Tibial nerve (tissue), 4 donors: ENCODE results near the gene PNPLA7. TPM values are rescaled to one million over a fixed set of nuclear protein-coding genes. Genes with fewer than 3 reads are reported as not detected.

Source experiments
- DNase-seq, 2 donors: peaks; one replicate each; pipeline ENCODE4 v3.0.0-alpha.2; 2019; ENCODE audit warnings: low spot score in 2 of 2
- H3K27ac ChIP-seq, 4 donors: fragments of 200-600 bp; sonication (generic) in 3 of 4; one replicate each; pipeline ENCODE4 v1.5.1; 2017 to 2019; ENCODE audit warnings: mild to moderate bottlenecking in 1 of 4
- H3K27me3 ChIP-seq, 2 donors: fragments of 200-600 bp; sonication (generic) in 1 of 2; one replicate each; pipeline versions ENCODE4 v1.5.1 to v1.6.0; 2017 to 2019
- H3K36me3 ChIP-seq, 3 donors: fragments of 200-600 bp; sonication (generic); one replicate each; pipeline ENCODE4 v1.5.1; 2018 to 2019
- H3K4me1 ChIP-seq, 4 donors: fragments of 200-600 bp; sonication (generic) in 3 of 4; one replicate each; pipeline ENCODE4 v1.5.1; 2017 to 2019
- H3K4me3 ChIP-seq, 4 donors: fragments of 200-600 bp; sonication (generic) in 3 of 4; one replicate each; pipeline ENCODE4 v1.5.1; 2017 to 2019; ENCODE audit warnings: mild to moderate bottlenecking in 1 of 4, moderate library complexity in 1 of 4
- H3K9me3 ChIP-seq, 4 donors: fragments of 200-600 bp; sonication (generic) in 3 of 4; one replicate each; pipeline ENCODE4 v1.5.1; 2017 to 2019
- EP300 ChIP-seq, 2 donors: sonication (generic); formaldehyde crosslinking; IDR thresholded peaks; one replicate each; pipeline ENCODE4 v1.6.1; 2017; ENCODE audit warnings: antibody characterized with exemption in 2 of 2, mild to moderate bottlenecking in 1 of 2
- POLR2A ChIP-seq, 2 donors: fragments of 450-650 bp; IDR thresholded peaks; one replicate each; pipeline ENCODE4 v1.6.1; 2017; ENCODE audit warnings: antibody characterized with exemption in 2 of 2, mild to moderate bottlenecking in 2 of 2, moderate library complexity in 2 of 2
- WGBS, 2 donors: methylation state at CpG; one replicate each; pipeline ENCODE4 v1.1.5; 2018; 5-methylcytosine and 5-hydroxymethylcytosine counted together
- total RNA-seq, 4 donors: library from RNA; depleted of rRNA; stranded (reverse); fragments of >200 nt; gene quantifications; one replicate each; pipeline ENCODE4 v1.1.0, GENCODE V29; 2016
- TF ChIP-seq, protein P1 (sequence below), 5 experiments: fragments of 200-600 bp in 3 of 5; fragments of 450-650 bp in 2 of 5; sonication (generic) in 3 of 5; IDR thresholded peaks; one replicate each; pipeline ENCODE4 v1.5.1; 2016 to 2019; ENCODE audit warnings: antibody characterized with exemption in 5 of 5, mild to moderate bottlenecking in 3 of 5, moderate library complexity in 2 of 5

PNPLA7 gene
- total RNA-seq, 4 donors from 2014 or later = 12.0 to 25.2 (median 18.7) TPM

GRCh38 chr9:137449081-137449844 lies 100.9 kb downstream of the PNPLA7 start:
- no peaks in the 10 kb centered on the region for H3K27me3 ChIP-seq
- peaks cover 0 to 42% (median 2%) of the 10 kb centered on the region in 3 donors for H3K36me3 ChIP-seq
- TF ChIP-seq POLR2A (IDR thresholded peaks at IDR 0.05) = no peak
- TF ChIP-seq EP300 (IDR thresholded peaks at IDR 0.05) = no peak
- TF ChIP-seq, protein P1, sequence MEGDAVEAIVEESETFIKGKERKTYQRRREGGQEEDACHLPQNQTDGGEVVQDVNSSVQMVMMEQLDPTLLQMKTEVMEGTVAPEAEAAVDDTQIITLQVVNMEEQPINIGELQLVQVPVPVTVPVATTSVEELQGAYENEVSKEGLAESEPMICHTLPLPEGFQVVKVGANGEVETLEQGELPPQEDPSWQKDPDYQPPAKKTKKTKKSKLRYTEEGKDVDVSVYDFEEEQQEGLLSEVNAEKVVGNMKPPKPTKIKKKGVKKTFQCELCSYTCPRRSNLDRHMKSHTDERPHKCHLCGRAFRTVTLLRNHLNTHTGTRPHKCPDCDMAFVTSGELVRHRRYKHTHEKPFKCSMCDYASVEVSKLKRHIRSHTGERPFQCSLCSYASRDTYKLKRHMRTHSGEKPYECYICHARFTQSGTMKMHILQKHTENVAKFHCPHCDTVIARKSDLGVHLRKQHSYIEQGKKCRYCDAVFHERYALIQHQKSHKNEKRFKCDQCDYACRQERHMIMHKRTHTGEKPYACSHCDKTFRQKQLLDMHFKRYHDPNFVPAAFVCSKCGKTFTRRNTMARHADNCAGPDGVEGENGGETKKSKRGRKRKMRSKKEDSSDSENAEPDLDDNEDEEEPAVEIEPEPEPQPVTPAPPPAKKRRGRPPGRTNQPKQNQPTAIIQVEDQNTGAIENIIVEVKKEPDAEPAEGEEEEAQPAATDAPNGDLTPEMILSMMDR (IDR thresholded peaks at IDR 0.05) = no peak
- WGBS, 2 donors = 84 to 85% methylated on average over 24 to 31 of the region's 36 CpGs
- no peak overlapping the region for H3K4me3 ChIP-seq
- H3K9me3 ChIP-seq = no peaks in the 10 kb centered on the region
- H3K27ac ChIP-seq = no peak overlapping the region
- DNase-seq = no peak
- peaks cover 0 to 34% (median 15%) of the 10 kb centered on the region in 4 donors for H3K4me1 ChIP-seq

- no peak for TF ChIP-seq EP300 (IDR thresholded peaks at IDR 0.05)
- TF ChIP-seq, protein P1 (IDR thresholded peaks at IDR 0.05) = no peak
- no peak for TF ChIP-seq POLR2A (IDR thresholded peaks at IDR 0.05)
- no peak for DNase-seq
- 79 to 81% methylated on average over 13 to 16 of the region's 16 CpGs for WGBS, 2 donors
Measured at GRCh38 chr9:137448602-137448962, 101.6 kb downstream of the PNPLA7 start.

GRCh38 chr9:137447722-137448601 lies 102.2 kb downstream of the PNPLA7 start:
- 57 to 83% methylated on average over 7 to 22 of the region's 27 CpGs for WGBS, 2 donors
- no peak for DNase-seq

More at GRCh38 chr9:137448602-137448962, 101.6 kb downstream of the PNPLA7 start:
- Histone ChIP-seq H3K4me1 (peaks cover 0 to 29% (median 12%) of the 10 kb centered on the region in 4 donors), H3K27me3 (peaks cover 0 to 5% of the 10 kb centered on the region in 2 donors), H3K36me3 (peaks cover 0 to 42% (median 2%) of the 10 kb centered on the region in 3 donors), H3K4me3 (no peak overlapping the region), H3K9me3 (no peaks in the 10 kb centered on the region), H3K27ac (no peak overlapping the region)

GRCh38 chr9:137446851-137447471 lies 103.2 kb downstream of the PNPLA7 start:
- no peak for DNase-seq
- TF ChIP-seq POLR2A (IDR thresholded peaks at IDR 0.05) (no peak), EP300 (IDR thresholded peaks at IDR 0.05) (no peak)
- TF ChIP-seq, protein P1 (IDR thresholded peaks at IDR 0.05) = no peak
- Histone ChIP-seq H3K4me1 (peaks cover 0 to 25% (median 4%) of the 10 kb centered on the region in 4 donors), H3K27me3 (peaks cover 0 to 21% of the 10 kb centered on the region in 2 donors), H3K4me3 (no peak overlapping the region), H3K36me3 (peaks cover 0 to 27% (median 2%) of the 10 kb centered on the region in 3 donors), H3K9me3 (peaks cover 0 to 4% (median 0%) of the 10 kb centered on the region in 4 donors), H3K27ac (no peak overlapping the region)
- 65 to 67% methylated on average over 19 to 20 of the region's 21 CpGs for WGBS, 2 donors

More at GRCh38 chr9:137447722-137448601, 102.2 kb downstream of the PNPLA7 start:
- TF ChIP-seq POLR2A (IDR thresholded peaks at IDR 0.05) (no peak), EP300 (IDR thresholded peaks at IDR 0.05) (no peak)
- TF ChIP-seq, protein P1 (IDR thresholded peaks at IDR 0.05) = no peak
- H3K27ac ChIP-seq = no peak overlapping the region
- peaks cover 0 to 11% of the 10 kb centered on the region in 2 donors for H3K27me3 ChIP-seq
- H3K9me3 ChIP-seq = no peaks in the 10 kb centered on the region
- peaks cover 0 to 36% (median 2%) of the 10 kb centered on the region in 3 donors for H3K36me3 ChIP-seq
- H3K4me1 ChIP-seq = peaks cover 0 to 25% (median 6%) of the 10 kb centered on the region in 4 donors
- no peak overlapping the region for H3K4me3 ChIP-seq
